ACC112 (cell line): ENCODE data around the gene RFNG.

Experiments
- H2AFZ ChIP-seq: fragments of 200-600 bp; sonication (generic); one replicate; pipeline ENCODE4 v1.6.0; 2017; ENCODE audit warnings: antibody characterized with exemption, low read length; ENCODE audit not compliant: unreplicated experiment
- H3K27ac ChIP-seq: fragments of 200-600 bp; sonication (generic); 2 replicates; pipeline ENCODE4 v1.5.1; 2014; ENCODE audit warnings: low read depth, mild to moderate bottlenecking, antibody characterized with exemption, low read length, moderate library complexity
- H3K27me3 ChIP-seq: fragments of 200-600 bp; sonication (generic); 2 replicates; pipeline ENCODE4 v1.6.1; 2014; ENCODE audit warnings: mild to moderate bottlenecking, antibody characterized with exemption, low read length, moderate library complexity, mixed read lengths; ENCODE audit not compliant: insufficient read depth
- H3K36me3 ChIP-seq: fragments of 200-600 bp; sonication (generic); 2 replicates; pipeline ENCODE4 v1.6.1; 2016; ENCODE audit warnings: mild to moderate bottlenecking, antibody characterized with exemption, low read length, moderate library complexity, mixed read lengths; ENCODE audit not compliant: insufficient read depth
- H3K4me1 ChIP-seq: fragments of 200-600 bp; sonication (generic); one replicate; pipeline ENCODE4 v1.6.1; 2016; ENCODE audit warnings: low read length, mixed read lengths; ENCODE audit not compliant: insufficient read depth, unreplicated experiment, control insufficient read depth
- H3K4me3 ChIP-seq: fragments of 200-600 bp; sonication (generic); 2 replicates; pipeline ENCODE4 v1.5.1; 2014; ENCODE audit warnings: mild to moderate bottlenecking, low read depth, low read length
- H3K79me2 ChIP-seq: fragments of 200-600 bp; sonication (generic); one replicate; pipeline ENCODE4 v1.6.0; 2016; ENCODE audit warnings: low read length; ENCODE audit not compliant: control insufficient read depth, unreplicated experiment, insufficient read depth

Gene RFNG

GRCh38 chr17:82095777-82096708 lies 44.4 kb upstream of the RFNG start:
- Histone ChIP-seq H3K79me2 (peaks cover 25% of the 10 kb centered on the region), H2AFZ (no peak overlapping the region), H3K36me3 (peaks cover 11% of the 10 kb centered on the region; the same call in 1 of the 2 replicates), H3K4me1 (peaks cover 16% of the 10 kb centered on the region), H3K27me3 (no peaks in the 10 kb centered on the region), H3K27ac (no peak overlapping the region), H3K4me3 (peak overlapping the region; percentile 83)

DNA sequence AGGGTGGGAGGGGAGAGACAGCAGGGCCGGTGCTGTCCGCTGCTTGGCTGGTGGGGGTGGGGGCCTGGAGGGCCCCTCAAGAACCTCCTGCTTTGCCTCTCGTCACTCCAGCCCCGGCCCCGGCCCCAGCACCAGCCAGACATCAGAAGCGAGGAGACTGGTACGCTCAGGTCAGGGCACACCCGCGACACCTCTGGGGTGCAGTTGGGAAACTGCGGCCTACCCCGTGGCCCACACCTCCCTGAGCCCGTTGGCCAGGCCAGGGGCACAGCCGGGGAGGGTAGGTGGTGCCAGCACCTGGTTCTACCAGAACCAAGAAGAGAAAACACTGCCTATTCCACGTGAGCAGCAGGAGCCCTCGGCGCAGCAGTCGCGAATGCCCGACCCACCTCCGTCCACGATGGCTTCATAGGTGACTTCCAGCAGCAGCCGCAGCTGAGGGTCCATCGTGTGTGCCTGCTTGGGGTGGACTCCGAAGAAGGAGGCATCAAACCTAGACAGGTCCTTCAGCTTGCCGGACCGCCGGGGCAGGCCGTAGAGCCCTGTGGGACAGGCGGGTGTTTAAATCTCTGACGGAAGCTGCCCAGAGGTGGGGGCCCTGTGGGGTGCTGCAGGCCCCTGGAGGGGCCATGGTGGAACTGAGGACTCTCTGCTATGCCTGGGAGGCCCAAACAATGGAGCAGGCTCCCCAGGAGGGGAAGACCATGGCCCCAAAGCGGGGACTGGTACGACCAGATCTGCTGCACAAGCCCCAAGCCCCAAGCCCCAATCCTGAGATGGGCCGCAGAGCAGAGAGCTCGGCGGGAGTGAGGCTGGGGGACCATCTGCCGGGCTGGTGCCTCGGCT lies 43.5 kb upstream of the RFNG start:
- H3K4me1 ChIP-seq: peaks cover 16% of the 10 kb centered on the region
- H3K27ac ChIP-seq: no peak overlapping the region
- no peaks in the 10 kb centered on the region for H3K27me3 ChIP-seq
- peaks cover 13% of the 10 kb centered on the region; the same call in 1 of the 2 replicates for H3K36me3 ChIP-seq
- H2AFZ ChIP-seq: no peak overlapping the region
- H3K79me2 ChIP-seq: peaks cover 25% of the 10 kb centered on the region
- no peak overlapping the region for H3K4me3 ChIP-seq

- no peak overlapping the region for H3K27ac ChIP-seq
- no peak overlapping the region for H3K4me3 ChIP-seq
- H3K36me3 ChIP-seq: peaks cover 14% of the 10 kb centered on the region; the same call in 1 of the 2 replicates
- H3K4me1 ChIP-seq: peaks cover 11% of the 10 kb centered on the region
- peaks cover 25% of the 10 kb centered on the region for H3K79me2 ChIP-seq
- no peaks in the 10 kb centered on the region for H3K27me3 ChIP-seq
- H2AFZ ChIP-seq: no peak overlapping the region
Observed at GRCh38 chr17:82092995-82093751, 41.6 kb upstream of the RFNG start.

DNA sequence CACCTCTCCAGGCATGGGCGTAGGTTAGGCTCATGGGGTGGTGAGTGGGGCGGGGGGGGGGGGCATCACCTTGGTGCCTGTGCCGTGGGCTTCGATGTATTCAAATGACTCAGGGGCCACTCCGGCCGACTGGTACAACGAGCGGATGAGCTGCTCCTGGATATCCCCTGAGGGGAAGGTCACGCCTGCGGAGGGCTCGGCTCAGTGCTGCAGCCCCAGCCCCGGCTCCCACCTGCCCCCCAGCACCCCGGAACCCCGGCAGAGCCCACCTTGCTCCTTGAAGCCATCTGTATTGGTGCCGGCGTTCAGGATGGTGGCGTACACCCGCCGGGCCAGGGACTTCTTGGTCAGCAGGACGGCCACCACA lies 41.0 kb upstream of the RFNG start:
- Histone ChIP-seq H3K79me2 (peaks cover 25% of the 10 kb centered on the region), H3K4me1 (peaks cover 11% of the 10 kb centered on the region), H2AFZ (no peak overlapping the region), H3K27me3 (no peaks in the 10 kb centered on the region), H3K27ac (no peak overlapping the region), H3K36me3 (peaks cover 16% of the 10 kb centered on the region; the same call in 1 of the 2 replicates), H3K4me3 (no peak overlapping the region)

DNA sequence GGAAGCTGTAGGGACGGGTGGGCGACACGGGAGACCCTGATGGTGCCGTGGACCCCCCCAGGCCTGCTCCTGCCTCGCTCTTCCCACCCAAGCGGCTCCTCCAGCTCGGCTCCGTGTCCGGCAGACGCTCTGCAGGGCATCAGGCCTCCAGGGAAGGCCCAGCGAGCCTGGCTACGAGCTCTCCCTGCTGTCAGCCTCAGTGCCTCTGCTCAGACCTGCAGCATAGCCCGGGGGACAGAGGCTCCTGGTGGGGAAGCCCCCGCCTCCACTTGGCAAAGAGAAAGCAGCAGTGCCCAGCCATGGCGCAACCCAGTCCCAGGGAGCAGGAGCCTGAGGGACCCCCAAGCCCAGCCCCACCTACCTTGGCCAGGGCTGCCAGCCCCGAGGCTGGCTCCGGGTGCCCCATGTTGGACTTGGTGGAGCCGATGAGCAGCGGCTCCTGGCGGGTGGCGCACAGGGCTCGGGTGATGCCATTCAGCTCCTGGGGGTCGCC lies 40.5 kb upstream of the RFNG start:
- peaks cover 20% of the 10 kb centered on the region; the same call in 1 of the 2 replicates for H3K36me3 ChIP-seq
- peaks cover 11% of the 10 kb centered on the region for H3K4me1 ChIP-seq
- H2AFZ ChIP-seq: no peak overlapping the region
- H3K27ac ChIP-seq: no peak overlapping the region
- H3K4me3 ChIP-seq: no peak overlapping the region
- peaks cover 24% of the 10 kb centered on the region for H3K79me2 ChIP-seq
- H3K27me3 ChIP-seq: no peaks in the 10 kb centered on the region

- Histone ChIP-seq H3K36me3 (peaks cover 20% of the 10 kb centered on the region; the same call in 1 of the 2 replicates), H3K4me1 (peaks cover 8% of the 10 kb centered on the region), H2AFZ (no peak overlapping the region), H3K4me3 (no peak overlapping the region), H3K27me3 (no peaks in the 10 kb centered on the region), H3K79me2 (peaks cover 18% of the 10 kb centered on the region), H3K27ac (no peak overlapping the region)
Observed at GRCh38 chr17:82091264-82092066, 39.9 kb upstream of the RFNG start.

GRCh38 chr17:82090549-82091263 lies 39.1 kb upstream of the RFNG start:
- Histone ChIP-seq H3K79me2 (peaks cover 10% of the 10 kb centered on the region), H3K4me1 (peaks cover under 1% of the 10 kb centered on the region), H3K36me3 (peaks cover 20% of the 10 kb centered on the region; the same call in 1 of the 2 replicates), H3K27ac (no peak overlapping the region), H3K4me3 (no peak overlapping the region), H3K27me3 (no peaks in the 10 kb centered on the region), H2AFZ (no peak overlapping the region)

DNA sequence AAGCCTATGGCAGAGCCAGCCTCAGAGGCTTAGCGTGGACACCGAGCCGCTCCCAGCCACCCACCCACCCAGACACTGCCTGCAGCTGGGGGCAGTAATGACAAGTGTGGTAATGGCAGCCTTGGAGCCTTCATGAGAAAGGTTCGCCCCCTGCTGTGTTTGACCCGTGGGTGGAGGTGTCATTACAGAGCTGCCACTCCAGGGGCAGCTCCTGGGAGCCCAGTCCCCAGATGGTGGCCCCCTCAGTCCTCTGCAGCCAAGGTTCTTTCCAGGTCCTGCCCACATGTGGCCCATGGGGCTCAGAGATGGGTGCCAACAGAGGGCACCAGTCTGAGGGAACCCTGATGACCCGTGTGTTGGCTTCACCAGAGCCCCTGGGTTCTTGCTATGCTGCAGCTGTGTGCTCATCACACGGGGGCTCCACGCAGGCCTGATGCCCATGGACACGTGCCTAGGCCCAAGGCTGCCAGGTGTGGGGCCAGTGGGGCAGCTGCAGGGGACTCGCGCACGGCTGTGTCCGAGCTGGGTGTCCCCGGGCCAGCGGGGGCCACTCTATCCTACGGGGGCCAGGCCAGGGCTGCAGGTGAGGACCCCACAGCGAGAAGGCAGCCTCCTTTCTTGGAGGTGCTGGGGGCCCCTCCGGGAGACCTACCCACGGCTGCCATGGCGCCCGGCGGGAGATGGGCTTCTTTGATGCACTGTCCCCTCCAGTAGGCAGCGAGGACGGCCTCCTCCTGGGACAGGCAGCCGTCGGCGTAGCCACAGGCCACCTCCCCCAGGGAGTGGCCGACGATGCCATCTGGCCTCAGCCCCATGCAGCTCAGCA lies 38.3 kb upstream of the RFNG start:
- Histone ChIP-seq H3K27ac (no peak overlapping the region), H3K4me1 (no peaks in the 10 kb centered on the region), H3K4me3 (no peak overlapping the region)

More for the DNA sequence above, 38.3 kb upstream of the RFNG start:
- Histone ChIP-seq H2AFZ (no peak overlapping the region), H3K36me3 (peaks cover 16% of the 10 kb centered on the region; the same call in 1 of the 2 replicates), H3K27me3 (no peaks in the 10 kb centered on the region), H3K79me2 (peaks cover 2% of the 10 kb centered on the region)
